GM21367 (cell line): ENCODE results near the gene LRRC23.
"Not testable (repeated sequence)": the region's sequence is repeated elsewhere in the genome, so short reads cannot be mapped to it uniquely, and the experiment has no call there.

Experiments used
- ATAC-seq: cut with Tn5 transposase; IDR thresholded peaks from one replicate; pipeline ENCODE4 v1.9.1; 2021; ENCODE audit not compliant: unreplicated experiment

Gene LRRC23

DNA sequence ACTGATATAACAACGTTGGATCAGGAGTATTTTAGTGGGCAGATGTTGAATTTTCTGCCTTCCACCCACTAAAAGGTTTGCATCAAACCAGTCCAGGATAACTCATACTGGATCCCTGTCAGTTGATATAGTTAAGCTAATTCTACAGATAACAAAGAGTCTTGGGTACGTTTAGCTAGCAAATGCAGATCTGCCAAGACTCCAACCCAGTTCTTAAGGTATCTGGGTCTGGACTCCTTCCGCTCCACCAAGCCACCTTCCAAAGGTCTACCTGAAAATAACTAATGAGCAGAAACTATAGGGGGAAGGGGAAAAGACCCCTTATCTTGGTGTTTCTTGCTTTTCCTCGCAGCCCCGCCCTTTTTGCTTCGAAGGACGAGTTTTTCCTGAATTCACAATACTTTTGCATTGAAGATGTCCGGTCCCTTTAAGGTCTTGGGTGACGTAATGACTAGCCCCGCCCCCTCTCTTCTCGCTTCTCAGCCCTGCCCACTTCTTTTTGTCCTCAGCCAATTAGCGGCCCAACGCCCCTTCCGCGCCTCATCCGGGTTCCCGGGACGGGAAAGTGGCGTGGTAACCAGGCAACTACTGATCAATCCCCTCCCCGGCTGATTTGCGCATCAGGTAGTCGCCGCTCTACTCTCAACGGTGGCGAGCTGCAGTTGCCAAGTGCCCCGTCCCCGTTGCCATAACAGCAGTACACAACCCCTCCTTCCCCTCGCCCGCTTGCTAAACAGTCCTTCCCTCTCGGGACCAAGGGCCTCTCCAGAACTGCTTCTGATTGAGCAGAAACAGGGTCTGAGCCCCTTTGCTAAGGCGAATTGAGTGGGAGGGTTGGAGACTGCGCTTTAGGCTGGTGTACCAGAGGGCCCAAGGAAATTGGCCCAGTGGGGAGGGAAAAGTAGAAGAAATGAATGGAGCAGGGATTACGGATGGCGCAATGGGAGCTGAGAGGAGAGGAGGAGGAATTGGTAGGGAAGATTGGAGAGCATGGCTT, at the start of gene LRRC23:
Gene LRRC23, plus strand, starts transcription at position 543 of the 997 bp plus-strand sequence. CDS start 812 bp downstream, outside the sequence.
- ATAC-seq: peak; percentile 88

GRCh38 chr12:6855322-6855721, 49.3 kb upstream of the LRRC23 start:
- no peak for ATAC-seq

GRCh38 chr12:6858799-6859198, 45.8 kb upstream of the LRRC23 start:
- ATAC-seq: no peak

- ATAC-seq: no peak
Observed at GRCh38 chr12:6860116-6860515, 44.5 kb upstream of the LRRC23 start.

- no peak for ATAC-seq
Observed at GRCh38 chr12:6860942-6861341, 43.7 kb upstream of the LRRC23 start.

DNA sequence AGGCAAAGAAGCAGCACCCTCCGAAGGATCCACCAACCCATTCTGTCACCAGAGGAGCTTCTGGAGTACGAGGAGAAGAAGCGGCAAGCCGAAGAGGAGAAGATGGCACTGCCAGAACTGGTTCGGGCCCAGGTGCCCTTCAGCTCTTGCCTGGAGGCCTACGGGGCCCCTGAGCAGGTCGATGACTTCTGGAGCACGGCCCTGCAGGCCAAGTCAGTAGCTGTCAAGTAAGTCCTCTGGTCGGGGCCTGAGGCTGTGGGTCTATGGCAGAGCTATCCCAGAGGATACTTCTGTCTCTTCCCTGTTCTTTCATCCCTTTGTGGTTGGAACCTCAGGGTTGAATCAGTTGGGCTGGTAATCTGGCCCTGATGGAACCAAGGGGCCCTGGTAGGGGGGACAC, 43.2 kb upstream of the LRRC23 start:
- ATAC-seq: no peak

DNA sequence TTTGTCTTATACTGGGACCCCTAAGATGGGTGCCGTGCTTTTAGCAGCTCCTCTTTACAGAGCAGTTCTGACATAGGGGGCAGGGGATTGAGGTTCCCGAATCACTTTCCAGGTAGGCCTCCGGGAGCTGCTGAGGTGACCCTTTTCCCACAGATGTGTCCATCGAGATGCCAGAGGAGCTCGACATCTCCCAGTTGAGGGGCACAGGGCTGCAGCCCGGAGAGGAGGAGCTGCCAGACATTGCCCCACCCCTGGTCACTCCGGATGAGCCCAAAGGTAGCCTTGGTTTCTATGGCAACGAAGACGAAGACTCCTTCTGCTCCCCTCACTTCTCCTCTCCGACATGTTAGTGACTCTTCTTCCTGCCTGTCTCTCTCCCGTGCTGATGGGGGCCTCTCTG, 41.6 kb upstream of the LRRC23 start:
- no peak for ATAC-seq

GRCh38 chr12:6863586-6864321, 40.9 kb upstream of the LRRC23 start:
- ATAC-seq: no peak

GRCh38 chr12:6865307-6865706, 39.3 kb upstream of the LRRC23 start:
- not testable (repeated sequence) for ATAC-seq

GRCh38 chr12:6866163-6866919, 38.3 kb upstream of the LRRC23 start:
- ATAC-seq: no peak

GRCh38 chr12:6866920-6867412, 37.7 kb upstream of the LRRC23 start:
- ATAC-seq: peak; percentile 6

DNA sequence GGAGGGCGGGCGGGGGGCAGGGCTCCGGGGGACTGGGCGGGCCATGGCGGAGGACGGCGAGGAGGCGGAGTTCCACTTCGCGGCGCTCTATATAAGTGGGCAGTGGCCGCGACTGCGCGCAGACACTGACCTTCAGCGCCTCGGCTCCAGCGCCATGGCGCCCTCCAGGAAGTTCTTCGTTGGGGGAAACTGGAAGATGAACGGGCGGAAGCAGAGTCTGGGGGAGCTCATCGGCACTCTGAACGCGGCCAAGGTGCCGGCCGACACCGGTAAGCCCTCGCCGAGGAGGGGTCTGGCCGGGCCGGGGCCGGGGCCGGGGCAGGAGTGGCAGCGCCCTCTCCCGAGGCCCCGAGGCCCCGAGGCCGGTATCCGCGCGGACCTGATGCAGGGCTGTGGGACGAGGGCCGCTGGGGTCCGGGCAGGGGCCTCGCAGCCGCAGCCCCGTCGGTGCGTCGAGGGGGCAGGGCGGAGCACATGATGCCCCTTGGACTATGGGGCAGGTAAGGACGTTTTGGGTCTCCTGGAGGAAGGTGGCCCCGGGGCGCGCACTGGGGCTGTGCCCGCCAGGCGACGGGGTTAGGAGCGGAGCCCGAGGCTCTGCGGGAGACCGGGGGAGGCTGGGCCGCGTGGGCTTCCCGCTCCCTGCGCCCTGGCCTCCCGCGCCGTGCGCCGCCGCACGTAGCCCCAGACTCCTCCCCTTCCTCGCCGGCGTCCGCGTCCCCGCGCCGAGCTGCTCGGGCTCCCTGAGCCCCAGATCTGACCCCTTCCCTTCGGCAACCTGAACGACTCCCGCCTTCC, 37.0 kb upstream of the LRRC23 start, which contains the start of gene TPI1:
Gene TPI1, plus strand, starts transcription at position 119 of the 798 bp plus-strand sequence. Its CDS starts 36 bp downstream, at position 155.
- peak; percentile 30 for ATAC-seq

DNA sequence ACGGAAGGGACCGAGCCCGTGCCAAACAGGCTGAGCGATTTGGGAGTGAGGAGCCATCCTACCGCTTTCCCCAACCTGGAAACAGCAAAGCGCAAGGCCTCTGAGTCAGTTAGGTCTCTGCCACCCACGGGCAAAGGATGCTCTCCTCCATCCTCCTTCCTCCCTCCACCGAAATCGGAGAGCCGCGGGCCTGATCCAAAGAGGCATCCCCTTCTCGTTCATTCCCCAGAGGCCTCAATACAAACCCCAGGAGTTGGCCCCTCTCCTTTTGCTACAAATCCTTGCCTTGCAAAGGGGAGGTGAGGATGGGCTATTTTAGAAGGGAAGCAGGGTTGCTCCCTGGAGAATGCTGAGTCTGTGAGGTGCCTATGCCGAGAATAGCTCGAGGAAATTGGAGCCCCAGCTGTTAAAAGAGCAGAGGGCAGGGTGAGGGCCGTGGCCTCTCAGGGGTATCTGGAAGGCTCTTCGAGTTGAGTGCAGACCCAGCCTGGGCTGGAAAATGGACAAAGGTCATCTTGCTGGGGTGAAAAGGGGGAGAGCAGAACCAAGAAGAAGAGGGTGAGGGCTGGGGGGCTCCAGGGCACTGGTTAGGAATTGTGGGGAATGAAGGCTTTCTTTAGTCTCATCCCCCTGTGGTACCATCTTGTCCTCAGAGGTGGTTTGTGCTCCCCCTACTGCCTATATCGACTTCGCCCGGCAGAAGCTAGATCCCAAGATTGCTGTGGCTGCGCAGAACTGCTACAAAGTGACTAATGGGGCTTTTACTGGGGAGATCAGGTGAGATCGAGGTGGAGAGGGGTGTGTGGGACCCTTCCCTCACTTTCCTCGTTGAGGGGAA, 36.2 kb upstream of the LRRC23 start:
- ATAC-seq: no peak

- no peak for ATAC-seq
Observed at GRCh38 chr12:6869049-6870021, 35.3 kb upstream of the LRRC23 start.

- ATAC-seq: not testable (repeated sequence)
Observed at GRCh38 chr12:6870304-6870703, 34.3 kb upstream of the LRRC23 start.

DNA sequence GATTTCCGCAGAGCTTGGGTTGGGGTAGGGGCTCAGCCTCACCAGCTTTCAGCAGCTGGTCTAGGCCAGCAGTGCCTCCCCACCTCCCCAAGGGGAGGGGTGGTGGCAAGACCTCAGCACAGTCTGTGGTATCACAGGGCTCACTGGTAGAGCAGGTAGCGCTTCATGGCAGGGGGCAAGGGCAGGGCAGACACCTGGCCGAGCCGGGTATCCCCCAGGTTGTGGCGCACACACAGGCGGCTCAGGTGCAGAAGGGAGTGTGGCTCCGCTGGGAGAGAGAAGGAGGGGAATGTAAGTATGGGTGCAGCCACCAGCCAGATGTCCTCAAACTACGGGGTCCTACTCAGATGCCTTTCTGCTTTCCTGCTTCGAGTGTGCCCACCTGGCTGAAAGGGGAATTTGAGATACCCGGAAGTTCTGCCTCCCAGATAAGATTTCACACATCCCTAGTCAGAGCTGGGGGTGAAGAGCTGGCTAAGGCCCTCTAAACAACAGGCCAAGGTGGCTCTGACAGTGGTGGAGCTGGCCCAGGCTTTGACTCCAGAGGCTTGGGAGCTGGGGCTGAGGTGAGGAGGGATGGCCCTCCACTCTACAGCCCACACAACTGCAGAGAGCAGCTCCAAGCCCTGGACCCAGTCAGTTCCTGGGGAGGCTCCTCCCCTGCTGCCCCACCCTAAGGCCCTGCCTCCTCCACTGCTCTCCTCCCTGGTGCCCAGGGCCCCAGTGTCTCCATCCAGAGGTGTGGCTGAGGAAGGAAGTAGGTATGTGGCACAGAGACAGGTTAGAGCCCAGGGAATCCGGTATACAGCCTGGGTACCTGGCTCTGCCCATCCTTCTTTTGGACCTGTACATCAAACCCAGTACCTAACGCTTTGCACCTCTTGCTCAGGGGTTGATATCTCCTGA, 33.3 kb upstream of the LRRC23 start:
- no peak for ATAC-seq
